ENCODE data around the gene ITGA1.

- TF ChIP-seq, protein P1, sequence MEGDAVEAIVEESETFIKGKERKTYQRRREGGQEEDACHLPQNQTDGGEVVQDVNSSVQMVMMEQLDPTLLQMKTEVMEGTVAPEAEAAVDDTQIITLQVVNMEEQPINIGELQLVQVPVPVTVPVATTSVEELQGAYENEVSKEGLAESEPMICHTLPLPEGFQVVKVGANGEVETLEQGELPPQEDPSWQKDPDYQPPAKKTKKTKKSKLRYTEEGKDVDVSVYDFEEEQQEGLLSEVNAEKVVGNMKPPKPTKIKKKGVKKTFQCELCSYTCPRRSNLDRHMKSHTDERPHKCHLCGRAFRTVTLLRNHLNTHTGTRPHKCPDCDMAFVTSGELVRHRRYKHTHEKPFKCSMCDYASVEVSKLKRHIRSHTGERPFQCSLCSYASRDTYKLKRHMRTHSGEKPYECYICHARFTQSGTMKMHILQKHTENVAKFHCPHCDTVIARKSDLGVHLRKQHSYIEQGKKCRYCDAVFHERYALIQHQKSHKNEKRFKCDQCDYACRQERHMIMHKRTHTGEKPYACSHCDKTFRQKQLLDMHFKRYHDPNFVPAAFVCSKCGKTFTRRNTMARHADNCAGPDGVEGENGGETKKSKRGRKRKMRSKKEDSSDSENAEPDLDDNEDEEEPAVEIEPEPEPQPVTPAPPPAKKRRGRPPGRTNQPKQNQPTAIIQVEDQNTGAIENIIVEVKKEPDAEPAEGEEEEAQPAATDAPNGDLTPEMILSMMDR (IDR thresholded peaks at IDR 0.05 in 4 of 5, conservative IDR thresholded peaks at IDR 0.05 in 1 of 5), result no peak
- TF ChIP-seq POLR2A (IDR thresholded peaks at IDR 0.05), result no peak
Measured at GRCh38 chr5:52799358-52799982, 11.8 kb downstream of the ITGA1 start.
